GM18951 (cell line): Measurements from ENCODE around the gene WDR89.

Experiments
- POLR2A ChIP-seq: IDR thresholded peaks from 4 replicates; pipeline ENCODE4 v1.6.1; 2011; ENCODE audit warnings: mild to moderate bottlenecking; ENCODE audit not compliant: insufficient read length, insufficient read depth; ENCODE audit errors: extremely low read depth
- in situ Hi-C: fragments of 300-500 bp; cut with MboI; formaldehyde crosslinking; loops from one replicate; pipeline ENCODE4 v1.12.0; 2022; ENCODE audit warnings: low sequenced_read_pairs, mixed read lengths, inconsistent platforms; ENCODE audit not compliant: unreplicated experiment

Gene WDR89, protein sequence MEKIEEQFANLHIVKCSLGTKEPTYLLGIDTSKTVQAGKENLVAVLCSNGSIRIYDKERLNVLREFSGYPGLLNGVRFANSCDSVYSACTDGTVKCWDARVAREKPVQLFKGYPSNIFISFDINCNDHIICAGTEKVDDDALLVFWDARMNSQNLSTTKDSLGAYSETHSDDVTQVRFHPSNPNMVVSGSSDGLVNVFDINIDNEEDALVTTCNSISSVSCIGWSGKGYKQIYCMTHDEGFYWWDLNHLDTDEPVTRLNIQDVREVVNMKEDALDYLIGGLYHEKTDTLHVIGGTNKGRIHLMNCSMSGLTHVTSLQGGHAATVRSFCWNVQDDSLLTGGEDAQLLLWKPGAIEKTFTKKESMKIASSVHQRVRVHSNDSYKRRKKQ

DNA sequence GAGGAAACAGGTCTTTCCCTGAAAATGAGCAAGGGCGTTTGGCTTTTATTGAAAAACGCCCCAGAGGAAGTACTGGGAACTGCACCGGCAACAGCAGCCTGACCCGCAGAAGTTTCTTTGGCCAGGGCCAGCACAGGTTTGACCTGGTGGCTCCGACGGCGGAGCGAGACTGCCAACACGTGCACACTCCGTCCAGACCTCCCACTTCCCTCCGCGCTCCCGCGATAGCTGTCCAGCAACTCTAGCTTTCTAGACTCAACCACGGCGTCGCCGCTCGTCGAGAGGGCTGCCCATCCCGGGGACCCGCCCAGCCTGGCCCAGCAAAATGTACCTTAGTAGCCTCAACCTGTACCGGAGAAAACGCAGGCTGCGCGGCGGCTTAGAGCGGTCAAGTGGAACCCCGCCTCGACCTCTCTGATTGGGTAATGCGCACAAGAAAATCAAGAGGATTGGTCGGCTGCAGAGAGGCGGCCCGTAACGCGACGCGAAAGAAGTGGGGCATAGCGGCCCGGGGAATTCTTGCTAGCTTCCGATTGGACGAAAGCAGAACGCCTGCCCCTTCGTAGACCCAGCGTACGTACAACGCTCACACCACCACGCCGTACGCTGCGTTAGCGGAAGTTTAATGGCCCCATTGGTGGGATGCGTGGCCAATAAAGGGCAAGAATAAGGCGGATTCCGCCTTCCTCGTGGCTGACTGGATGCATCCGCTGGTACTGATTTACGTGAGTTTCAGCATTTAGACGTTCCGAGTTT lies at the start of gene WDR89:
Gene WDR89, minus strand, starts transcription at position 399 of the 756 bp plus-strand sequence. CDS start 41,929 bp downstream, outside the sequence.
- TF ChIP-seq POLR2A: peak; percentile 90
- in situ Hi-C loops: loop anchor here (25.0 kb wide), 1 partner anchor 646 kb away; the partner anchor contains the start of gene ESR2

DNA sequence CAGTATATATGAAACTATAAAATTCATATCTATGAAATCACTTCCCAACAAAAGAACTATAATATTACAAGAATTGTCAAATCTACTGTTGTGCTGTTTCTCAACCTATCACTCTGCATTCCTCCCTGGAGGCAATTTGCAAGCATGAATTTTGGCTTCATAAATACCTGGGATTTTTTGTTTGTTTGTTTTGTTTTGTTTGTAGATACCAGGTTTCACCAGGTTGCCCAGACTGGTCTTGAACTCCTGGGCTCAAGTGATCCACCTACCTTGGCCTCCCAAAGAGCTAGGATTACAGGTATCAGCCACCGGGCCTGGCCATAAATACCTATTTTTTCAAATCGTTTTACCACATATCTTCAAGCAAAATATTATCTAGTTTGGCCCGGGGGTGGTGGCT lies 47.5 kb upstream of the WDR89 start:
- no peak for TF ChIP-seq POLR2A
- in situ Hi-C loops: no loop called here

DNA sequence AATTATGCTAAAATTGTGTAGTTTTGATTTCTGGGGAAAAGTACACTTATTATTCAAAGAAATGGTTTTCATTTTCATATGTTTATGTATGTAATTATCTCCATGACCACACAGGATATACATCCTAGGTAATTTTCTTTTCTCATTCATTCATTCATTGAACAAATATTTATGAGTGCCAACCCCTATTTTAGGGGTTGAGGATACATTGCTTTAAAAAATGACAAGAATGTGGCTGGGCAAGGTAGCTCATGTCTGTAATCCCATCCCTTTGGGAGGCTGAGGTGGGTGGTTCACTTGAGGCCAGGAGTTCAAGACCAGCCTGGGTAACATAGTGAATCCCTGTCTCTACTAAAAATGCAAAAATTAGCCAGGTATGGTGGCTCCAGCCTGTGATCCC lies 45.3 kb upstream of the WDR89 start:
- in situ Hi-C loops: no loop called here
- no peak for TF ChIP-seq POLR2A

DNA sequence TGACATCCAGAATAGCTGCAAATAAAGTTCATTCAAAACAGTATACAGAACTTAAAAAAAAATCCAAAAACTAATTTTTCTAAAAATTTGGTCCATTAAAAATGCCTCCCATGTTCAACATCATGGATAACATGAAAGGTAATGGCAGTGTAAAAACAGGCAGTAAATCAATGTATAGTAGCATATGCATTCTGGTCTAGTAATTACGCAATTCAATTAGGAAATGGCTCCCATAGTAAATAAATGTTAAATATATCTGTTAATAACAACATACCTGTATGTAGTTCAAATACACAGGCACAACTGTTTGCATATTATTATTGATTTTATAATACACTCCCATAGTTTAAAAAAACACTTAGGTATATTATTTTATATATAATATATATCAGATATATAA lies 43.7 kb upstream of the WDR89 start:
- no peak for TF ChIP-seq POLR2A
- in situ Hi-C loops: no loop called here

DNA sequence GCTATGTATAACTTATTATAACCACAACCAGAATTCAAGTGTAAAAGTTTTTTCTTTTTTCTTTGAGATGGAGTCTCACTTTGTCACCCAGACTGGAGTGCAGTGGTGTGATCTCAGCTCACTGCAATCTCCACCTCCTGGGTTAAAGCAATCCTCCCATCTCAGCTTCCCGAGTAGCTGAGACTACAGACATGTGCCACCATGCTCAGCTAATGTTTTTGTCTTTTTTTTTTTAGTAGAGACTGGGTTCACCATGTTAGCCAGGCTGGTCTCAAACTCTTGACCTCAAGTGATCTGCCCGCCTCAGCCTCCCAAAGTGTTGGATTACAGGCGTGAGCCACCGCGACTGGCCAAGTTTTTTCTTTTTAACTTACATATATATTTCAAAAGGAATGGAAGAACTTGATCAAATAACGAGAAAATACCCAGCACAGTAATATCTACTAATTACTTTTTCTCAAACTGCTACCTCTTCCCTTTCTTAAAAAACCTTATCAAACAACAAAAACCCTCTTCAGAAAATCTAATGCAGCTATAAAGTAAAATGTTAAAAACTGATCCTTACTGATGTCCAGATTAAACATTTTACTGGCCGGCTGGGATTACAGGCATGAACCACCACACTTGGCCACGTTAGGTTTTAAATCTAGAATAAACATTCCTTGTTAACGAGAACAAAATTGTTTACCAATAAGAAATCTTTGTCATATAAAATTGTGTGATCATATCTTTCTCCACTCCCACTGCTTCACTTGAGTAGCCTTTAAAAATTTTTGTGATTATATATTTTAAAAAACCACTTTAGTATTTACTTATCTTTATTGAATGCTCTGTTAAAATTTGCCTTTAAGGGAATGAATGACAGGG lies 41.3 kb upstream of the WDR89 start:
- no peak for TF ChIP-seq POLR2A
- in situ Hi-C loops: no loop called here

DNA sequence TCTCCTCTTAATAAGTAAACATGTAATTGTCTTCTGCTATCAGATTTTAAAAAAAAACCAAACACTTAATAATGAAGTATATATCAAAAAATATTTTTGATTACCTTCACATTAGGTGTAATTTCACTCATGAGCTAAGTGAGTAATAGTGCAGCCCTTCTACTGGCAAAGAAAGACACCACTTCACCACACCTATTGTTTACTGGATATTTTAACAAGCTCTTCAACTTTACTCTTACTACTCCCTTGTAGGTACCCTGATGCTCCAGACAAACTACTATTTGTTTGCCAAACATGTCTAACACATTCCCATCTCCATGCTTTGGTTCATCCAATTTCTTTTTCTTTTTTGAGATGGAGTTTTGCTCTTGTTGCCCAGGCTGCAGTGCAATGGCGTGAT lies 36.9 kb upstream of the WDR89 start:
- no peak for TF ChIP-seq POLR2A
- in situ Hi-C loops: no loop called here

DNA sequence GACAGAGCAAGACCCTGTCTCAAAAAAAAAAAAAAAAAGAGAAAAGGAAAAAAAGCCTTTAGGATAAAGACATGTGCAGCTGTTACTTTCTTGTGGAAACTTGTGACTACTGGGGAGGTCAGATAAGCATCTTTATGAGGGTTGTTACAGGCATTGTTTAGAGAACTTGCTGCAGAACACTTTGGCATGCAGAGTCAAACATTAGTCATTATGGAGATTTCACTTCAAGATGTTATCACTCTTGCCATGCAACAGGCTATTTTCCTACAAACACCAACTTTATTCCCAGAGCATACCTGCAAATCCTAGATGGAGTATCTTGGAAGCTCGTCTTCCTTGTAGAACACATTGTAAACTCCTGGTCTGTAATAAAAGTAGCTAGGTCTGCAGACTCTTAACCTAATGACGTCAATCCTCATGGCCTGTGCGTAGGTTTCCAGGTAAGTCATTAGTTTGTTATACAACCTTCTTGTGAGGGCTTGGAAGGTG lies 36.3 kb upstream of the WDR89 start:
- in situ Hi-C loops: no loop called here
- no peak for TF ChIP-seq POLR2A

DNA sequence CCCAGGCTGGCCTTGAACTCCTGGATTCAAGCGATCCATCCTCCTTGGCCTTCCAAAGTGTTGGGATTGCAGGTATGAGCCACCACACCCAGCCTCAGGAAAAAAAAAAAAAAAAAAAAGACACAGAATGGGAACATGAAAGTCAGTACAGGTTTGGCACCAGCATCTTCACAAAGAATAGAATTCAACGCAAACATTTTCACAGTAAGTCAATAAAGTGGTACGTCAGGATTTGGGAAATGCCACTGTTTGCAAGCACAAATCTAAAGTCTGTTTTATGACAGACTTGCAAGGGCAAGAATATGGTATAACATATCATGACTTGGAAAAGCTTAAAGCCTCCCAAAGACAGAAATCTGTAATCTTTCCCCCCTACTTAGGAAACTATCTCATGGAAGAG lies 34.9 kb upstream of the WDR89 start:
- in situ Hi-C loops: no loop called here
- TF ChIP-seq POLR2A: no peak

DNA sequence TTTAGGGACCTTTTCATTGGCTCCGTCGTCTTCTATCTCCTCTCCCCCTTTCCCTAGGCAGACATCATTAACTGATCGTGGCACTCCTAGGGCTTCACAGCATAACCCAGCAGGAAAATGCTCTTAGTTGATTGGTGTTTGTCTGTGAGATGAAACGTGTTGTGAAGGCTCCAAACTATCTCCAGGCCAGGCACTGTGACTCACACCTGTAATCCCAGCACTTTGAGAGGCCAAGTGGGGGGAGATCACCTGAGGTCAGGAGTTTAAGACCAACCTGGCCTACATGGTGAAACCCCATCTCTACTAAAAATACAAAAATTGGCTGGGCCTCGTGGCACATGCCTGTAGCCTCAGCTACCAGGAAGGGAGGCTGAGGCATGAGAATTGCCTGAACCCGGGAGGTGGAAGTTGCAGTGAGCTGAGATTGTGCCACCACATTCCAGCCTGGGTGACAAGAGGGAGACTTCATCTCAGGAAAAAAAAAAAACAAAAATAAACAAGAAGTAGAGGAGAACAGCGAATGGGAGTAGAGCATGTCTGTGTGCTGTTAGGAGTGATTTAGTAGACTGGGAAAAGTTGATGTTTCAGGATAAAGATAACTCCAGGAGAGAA lies 32.3 kb upstream of the WDR89 start:
- in situ Hi-C loops: no loop called here
- TF ChIP-seq POLR2A: no peak

DNA sequence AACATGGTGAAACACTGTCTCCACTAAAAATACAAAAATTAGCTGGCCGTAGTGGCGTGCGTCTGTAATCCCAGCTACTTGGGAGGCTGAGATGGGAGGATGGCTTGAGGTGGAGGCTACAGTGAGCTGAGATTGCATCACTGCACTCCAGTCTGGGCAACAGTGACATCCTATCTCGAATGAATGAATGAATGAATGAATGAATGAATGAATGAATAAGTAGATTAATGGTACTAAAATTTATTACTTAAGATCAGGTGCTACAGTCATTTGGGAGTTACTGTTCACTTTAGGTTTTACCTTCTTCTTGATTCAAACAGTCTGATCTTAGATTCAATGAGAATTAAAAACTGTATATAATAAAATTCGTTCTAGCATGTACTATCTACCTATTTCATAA lies 31.6 kb upstream of the WDR89 start:
- in situ Hi-C loops: no loop called here
- TF ChIP-seq POLR2A: no peak

DNA sequence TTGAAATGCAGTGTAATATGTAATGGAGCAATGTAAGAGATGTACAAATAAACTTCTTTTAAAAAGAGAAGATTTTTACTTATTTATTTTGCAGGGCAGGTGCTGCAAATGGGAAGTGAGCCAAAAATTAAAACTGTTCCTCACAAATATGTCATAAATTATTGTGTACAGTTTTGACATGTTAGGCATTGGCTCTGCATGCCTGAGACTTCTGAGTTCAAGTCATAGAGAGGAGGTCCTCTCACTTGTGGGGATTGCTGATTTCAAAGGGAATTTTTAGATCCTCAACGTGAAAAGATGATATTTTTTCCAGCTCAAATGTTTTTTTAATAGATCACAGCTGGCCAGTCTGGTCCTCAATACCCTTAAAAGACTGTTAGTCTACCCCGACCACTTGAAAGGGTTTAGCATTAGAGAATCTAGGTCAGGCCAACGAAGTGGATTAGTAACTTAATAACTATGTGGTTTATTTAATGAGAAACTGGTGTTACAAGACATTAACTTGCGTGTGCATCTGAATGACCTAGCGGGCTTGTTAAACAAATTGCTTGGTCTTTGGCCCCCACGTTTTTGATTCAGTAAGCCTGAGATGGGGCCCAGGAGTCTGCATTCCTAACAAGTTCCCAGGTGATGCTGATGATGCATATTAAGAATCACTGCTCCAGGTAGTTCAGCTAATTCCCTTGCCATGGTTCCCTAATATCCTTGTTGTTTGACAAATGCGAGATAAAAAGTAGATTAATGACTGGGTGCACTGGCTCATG lies 30.9 kb upstream of the WDR89 start:
- in situ Hi-C loops: no loop called here
- no peak for TF ChIP-seq POLR2A

DNA sequence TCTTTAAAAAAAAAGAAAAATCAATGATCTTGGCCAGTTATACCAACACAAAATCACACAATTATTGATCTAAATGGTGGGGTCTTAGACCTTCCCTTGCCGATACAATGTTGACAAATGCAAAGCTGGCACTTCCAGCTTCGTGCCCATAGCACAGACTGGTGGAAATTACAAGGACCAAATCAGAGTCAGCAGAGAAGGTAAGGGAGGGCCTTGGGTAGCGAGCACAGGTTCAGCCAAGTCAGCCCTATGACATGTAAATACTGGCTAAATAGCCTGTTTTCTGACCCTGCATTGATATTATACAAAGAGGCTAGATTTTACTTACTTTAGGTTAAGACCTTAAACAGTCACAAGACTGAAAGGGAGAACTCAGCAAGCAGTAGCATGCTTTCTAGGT lies 30.3 kb upstream of the WDR89 start:
- in situ Hi-C loops: no loop called here

DNA sequence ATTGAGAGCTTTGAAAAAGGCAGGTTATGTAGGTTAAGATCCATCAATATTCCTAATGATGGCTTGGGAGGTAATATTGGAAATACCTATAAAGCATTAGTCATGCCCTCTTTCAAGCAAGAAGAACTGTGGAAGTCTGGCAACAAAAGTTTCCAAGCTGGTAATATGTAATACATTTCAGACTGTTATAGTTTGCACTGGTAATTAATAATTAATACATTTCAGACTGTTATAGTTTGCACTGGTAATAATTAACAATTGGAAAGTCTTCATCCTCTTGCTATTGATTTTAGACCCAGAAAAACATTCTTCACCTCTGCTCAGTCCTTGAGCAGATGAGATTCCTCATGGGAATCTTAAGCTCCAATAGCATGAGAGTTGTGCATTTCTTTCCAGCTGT lies 29.0 kb upstream of the WDR89 start:
- in situ Hi-C loops: no loop called here
- peak; percentile 34 for TF ChIP-seq POLR2A

More for the DNA sequence above, 30.3 kb upstream of the WDR89 start:
- no peak for TF ChIP-seq POLR2A
